HEK293 (cell line): ENCODE data around the gene RYR2.
A peak's percentile ranks its signal among the peaks of the same experiment; 100 is the strongest.

Experiments
- CTCF ChIA-PET: fragments of 350-600 bp; formaldehyde crosslinking; extraction: SDS; loops from one replicate; lab custom pipeline; 2021; ENCODE audit warnings: antibody characterized with exemption; lab: Yijun Ruan, JAX
- POLR2A ChIA-PET: fragments of 300-600 bp; formaldehyde crosslinking; extraction: SDS; loops from one replicate; lab custom pipeline; 2020; ENCODE audit warnings: antibody characterized with exemption, inconsistent platforms; lab: Yijun Ruan, JAX
- H3K27ac ChIP-seq: fragments of 200-500 bp; sonication (Bioruptor generic); 2 replicates; pipeline ENCODE4 v1.5.1; 2014; ENCODE audit warnings: low read depth, low read length, control low read depth, inconsistent platforms; ENCODE audit errors: extremely low read depth
- H3K36me3 ChIP-seq, 2 experiments: fragments of 200-500 bp in 1 of 2; sonication (Bioruptor generic) in 1 of 2; 1 replicate in 1 of 2; 2 replicates in 1 of 2; pipeline ENCODE4 v1.5.1; 2014 to 2017; ENCODE audit warnings: inconsistent platforms in 2 of 2, low read length in 2 of 2; ENCODE audit not compliant: control insufficient read depth in 2 of 2, insufficient read depth in 1 of 2
- H3K4me1 ChIP-seq: fragments of 200-500 bp; sonication (Bioruptor generic); 2 replicates; pipeline ENCODE4 v1.5.1; 2014; ENCODE audit warnings: mild to moderate bottlenecking, low read length, inconsistent platforms; ENCODE audit not compliant: control insufficient read depth, insufficient read depth
- H3K4me3 ChIP-seq: 2 replicates; pipeline ENCODE4 v1.5.1; 2011; ENCODE audit warnings: low read depth, mild to moderate bottlenecking, control low read depth, low read length, moderate library complexity
- H3K9me3 ChIP-seq: fragments of 200-500 bp; sonication (Bioruptor generic); 2 replicates; pipeline ENCODE4 v1.5.1; 2014; ENCODE audit warnings: low read depth, low read length, inconsistent platforms; ENCODE audit not compliant: control insufficient read depth, insufficient read depth
- GLIS2 ChIP-seq: fragments of 450-650 bp; formaldehyde crosslinking; IDR thresholded peaks from 2 replicates; pipeline ENCODE4 v1.5.1; 2016; ENCODE audit warnings: missing biosample characterization, missing genetic modification characterization
- HOXD13 ChIP-seq: sonication (generic); formaldehyde crosslinking; IDR thresholded peaks from 2 replicates; pipeline ENCODE4 v1.8.0; 2022; ENCODE audit warnings: missing genetic modification reagents, borderline replicate concordance
- KLF9 ChIP-seq: fragments of 450-650 bp; formaldehyde crosslinking; IDR thresholded peaks from 2 replicates; pipeline ENCODE4 v1.5.1; 2016; ENCODE audit warnings: missing biosample characterization, missing genetic modification characterization, low read depth
- MZF1 ChIP-seq: fragments of 450-650 bp; formaldehyde crosslinking; IDR thresholded peaks from 2 replicates; pipeline ENCODE4 v1.5.1; 2017; ENCODE audit warnings: missing biosample characterization, missing genetic modification characterization, borderline replicate concordance
- PATZ1 ChIP-seq: fragments of 450-650 bp; formaldehyde crosslinking; IDR thresholded peaks from 2 replicates; pipeline ENCODE4 v1.5.1; 2016; ENCODE audit warnings: missing biosample characterization, missing genetic modification characterization
- PRDM4 ChIP-seq: fragments of 450-650 bp; formaldehyde crosslinking; IDR thresholded peaks from 2 replicates; pipeline ENCODE4 v1.5.1; 2017; ENCODE audit warnings: missing biosample characterization, missing genetic modification characterization
- SETDB1 ChIP-seq: IDR thresholded peaks from one replicate; pipeline ENCODE4 v1.6.1; 2017; ENCODE audit warnings: mild to moderate bottlenecking, low read length, moderate library complexity, mixed read lengths; ENCODE audit not compliant: insufficient read length
- SP2 ChIP-seq: fragments of 450-650 bp; formaldehyde crosslinking; IDR thresholded peaks from 2 replicates; pipeline ENCODE4 v1.5.1; 2016; ENCODE audit warnings: missing biosample characterization, missing genetic modification characterization
- ZFP69B ChIP-seq: fragments of 450-650 bp; formaldehyde crosslinking; IDR thresholded peaks from 2 replicates; pipeline ENCODE4 v1.5.1; 2016; ENCODE audit warnings: missing biosample characterization, missing genetic modification characterization
- ZIC2 ChIP-seq: fragments of 450-650 bp; formaldehyde crosslinking; IDR thresholded peaks from 2 replicates; pipeline ENCODE4 v1.5.1; 2016; ENCODE audit warnings: missing biosample characterization, missing genetic modification characterization
- ZNF133 ChIP-seq: fragments of 450-650 bp; formaldehyde crosslinking; IDR thresholded peaks from 2 replicates; pipeline ENCODE4 v1.5.1; 2016; ENCODE audit warnings: missing biosample characterization, missing genetic modification characterization
- ZNF148 ChIP-seq: fragments of 450-650 bp; formaldehyde crosslinking; IDR thresholded peaks from 2 replicates; pipeline ENCODE4 v1.5.0; 2017; ENCODE audit warnings: missing biosample characterization, missing genetic modification characterization, borderline replicate concordance
- ZNF155 ChIP-seq: fragments of 450-650 bp; formaldehyde crosslinking; IDR thresholded peaks from 2 replicates; pipeline ENCODE4 v1.5.1; 2016; ENCODE audit warnings: missing biosample characterization, missing genetic modification characterization
- ZNF202 ChIP-seq: fragments of 450-650 bp; formaldehyde crosslinking; IDR thresholded peaks from 2 replicates; pipeline ENCODE4 v1.5.1; 2016; ENCODE audit warnings: missing biosample characterization, missing genetic modification characterization, borderline replicate concordance
- ZNF302 ChIP-seq: fragments of 450-650 bp; formaldehyde crosslinking; IDR thresholded peaks from 2 replicates; pipeline ENCODE4 v1.5.1; 2016; ENCODE audit warnings: missing biosample characterization, missing genetic modification characterization, low read depth
- ZNF335 ChIP-seq: fragments of 450-650 bp; formaldehyde crosslinking; conservative IDR thresholded peaks from 2 replicates; pipeline ENCODE4 v1.5.1; 2016; ENCODE audit warnings: missing biosample characterization, missing genetic modification characterization
- ZNF529 ChIP-seq: fragments of 450-650 bp; formaldehyde crosslinking; IDR thresholded peaks from 2 replicates; pipeline ENCODE4 v1.5.1; 2017; ENCODE audit warnings: missing genetic modification characterization, missing biosample characterization; ENCODE audit not compliant: insufficient replicate concordance
- ZNF549 ChIP-seq: fragments of 450-650 bp; IDR thresholded peaks from 2 replicates; pipeline ENCODE4 v1.5.1; 2018; ENCODE audit warnings: missing biosample characterization, missing genetic modification characterization, mild to moderate bottlenecking, inconsistent platforms, moderate library complexity
- ZNF571 ChIP-seq: fragments of 450-650 bp; formaldehyde crosslinking; IDR thresholded peaks from 2 replicates; pipeline ENCODE4 v1.5.0; 2017; ENCODE audit warnings: missing biosample characterization, missing genetic modification characterization
- ZNF600 ChIP-seq: fragments of 450-650 bp; formaldehyde crosslinking; IDR thresholded peaks from 2 replicates; pipeline ENCODE4 v1.5.1; 2016; ENCODE audit warnings: missing biosample characterization, missing genetic modification characterization
- ZNF677 ChIP-seq: fragments of 450-650 bp; IDR thresholded peaks from 2 replicates; pipeline ENCODE4 v1.5.0; 2018; ENCODE audit warnings: missing biosample characterization, mild to moderate bottlenecking, missing genetic modification characterization, moderate library complexity
- ZNF785 ChIP-seq: fragments of 450-650 bp; formaldehyde crosslinking; IDR thresholded peaks from 2 replicates; pipeline ENCODE4 v1.5.1; 2016; ENCODE audit warnings: missing biosample characterization, missing genetic modification characterization
- ZNF830 ChIP-seq: fragments of 450-650 bp; IDR thresholded peaks from 2 replicates; pipeline ENCODE4 v1.5.0; 2018; ENCODE audit warnings: missing biosample characterization, missing genetic modification characterization, low read depth, mild to moderate bottlenecking, moderate library complexity

Gene RYR2

GRCh38 chr1:237018896-237019295 lies 23.1 kb upstream of the RYR2 start:
- CTCF ChIA-PET, result no interaction called here
- no peak overlapping the region for H3K4me3 ChIP-seq
- TF ChIP-seq SP2 (tag by site-specific recombination) (no peak), ZNF600 (tag by site-specific recombination) (no peak), ZNF677 (no peak), SETDB1 (no peak), ZNF335 (tag by site-specific recombination) (no peak), ZNF785 (tag by site-specific recombination) (no peak), ZNF529 (tag by site-specific recombination) (no peak), ZNF830 (tag by site-specific recombination) (no peak), HOXD13 (CRISPR knock-in tag) (no peak), KLF9 (no peak), ZNF571 (tag by site-specific recombination) (no peak), MZF1 (tag by site-specific recombination) (no peak), ZNF302 (tag by site-specific recombination) (no peak), GLIS2 (no peak), PATZ1 (tag by site-specific recombination) (no peak)

GRCh38 chr1:237025358-237026074 lies 16.5 kb upstream of the RYR2 start:
- H3K36me3 ChIP-seq, result no peaks in the 10 kb centered on the region
- H3K4me1 ChIP-seq, result no peaks in the 10 kb centered on the region
- TF ChIP-seq SETDB1 (peak; percentile 30), PRDM4 (no peak), ZNF202 (tag by site-specific recombination) (no peak), ZIC2 (tag by site-specific recombination) (no peak), ZNF335 (tag by site-specific recombination) (no peak)
- H3K4me3 ChIP-seq, result no peak overlapping the region
- H3K9me3 ChIP-seq, result no peaks in the 10 kb centered on the region
- H3K27ac ChIP-seq, result no peak overlapping the region
- ChIA-PET POLR2A (interaction anchor here (0.6 kb wide), 1 partner anchor 10 kb away, joined by 6 read pairs; no protein-coding TSS in a partner anchor), CTCF (no interaction called here)

More at GRCh38 chr1:237018896-237019295, 23.1 kb upstream of the RYR2 start:
- POLR2A ChIA-PET, result no interaction called here
- Histone ChIP-seq H3K9me3 (no peaks in the 10 kb centered on the region), H3K36me3 (no peaks in the 10 kb centered on the region), H3K4me1 (no peaks in the 10 kb centered on the region), H3K27ac (no peak overlapping the region)

GRCh38 chr1:237029240-237029639 lies 12.7 kb upstream of the RYR2 start:
- H3K4me1 ChIP-seq, result peaks cover 10% of the 10 kb centered on the region; the same call in 1 of the 2 replicates
- H3K4me3 ChIP-seq, result no peak overlapping the region
- H3K9me3 ChIP-seq, result no peaks in the 10 kb centered on the region
- H3K27ac ChIP-seq, result no peak overlapping the region
- ChIA-PET POLR2A (no interaction called here), CTCF (no interaction called here)
- H3K36me3 ChIP-seq, result no peaks in the 10 kb centered on the region
- TF ChIP-seq ZNF155 (tag by site-specific recombination) (no peak), ZNF549 (tag by site-specific recombination) (no peak), ZFP69B (no peak), ZNF133 (tag by site-specific recombination) (no peak), ZNF148 (no peak), HOXD13 (CRISPR knock-in tag) (no peak)
